IPS-15b (cell line): ENCODE measurements around the gene GOLGA6B.
"Not testable (repeated sequence)": the region's sequence is repeated elsewhere in the genome, so short reads cannot be mapped to it uniquely, and the experiment has no call there.

ENCODE experiments used
- H3K27me3 ChIP-seq: one replicate; pipeline ENCODE4 v1.6.1; 2013; ENCODE audit warnings: low read length; ENCODE audit not compliant: control insufficient read depth, insufficient read depth
- H3K36me3 ChIP-seq: one replicate; pipeline ENCODE4 v1.6.1; 2013; ENCODE audit warnings: low read length; ENCODE audit not compliant: control insufficient read depth, insufficient read depth
- H3K4me1 ChIP-seq: one replicate; pipeline ENCODE4 v1.6.1; 2013; ENCODE audit warnings: mild to moderate bottlenecking, low read length; ENCODE audit not compliant: control insufficient read depth, insufficient read depth
- H3K4me3 ChIP-seq: one replicate; pipeline ENCODE4 v1.5.1; 2013; ENCODE audit warnings: low read depth, low read length
- H3K9ac ChIP-seq: one replicate; pipeline ENCODE4 v1.6.1; 2013; ENCODE audit warnings: low read depth, mild to moderate bottlenecking, low read length
- H3K9me3 ChIP-seq: one replicate; pipeline ENCODE4 v1.6.1; 2013; ENCODE audit warnings: mild to moderate bottlenecking, low read length; ENCODE audit not compliant: control insufficient read depth, insufficient read depth

GOLGA6B gene

DNA sequence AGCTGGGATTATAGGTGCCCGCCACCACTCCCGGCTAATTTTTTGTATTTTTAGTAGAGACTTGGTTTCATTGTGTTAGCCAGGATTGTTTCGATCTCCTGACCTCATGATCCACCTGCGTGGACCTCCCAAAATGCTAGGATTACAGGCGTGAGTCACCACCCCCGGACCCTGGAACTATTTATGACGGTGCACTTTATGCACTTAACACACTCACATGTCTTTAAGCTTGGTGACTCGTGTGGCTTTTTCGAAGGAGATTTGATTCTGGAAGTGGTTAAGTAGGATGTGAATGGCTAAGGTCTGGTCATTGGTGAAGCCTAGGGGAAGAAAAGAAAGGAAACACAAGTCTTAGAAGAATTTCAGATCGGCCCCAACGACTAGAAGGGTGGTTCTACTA, 51.8 kb downstream of the GOLGA6B start:
- Histone ChIP-seq H3K4me3 (no peak overlapping the region), H3K36me3 (no peaks in the 10 kb centered on the region), H3K4me1 (no peaks in the 10 kb centered on the region), H3K27me3 (no peaks in the 10 kb centered on the region), H3K9me3 (no peaks in the 10 kb centered on the region), H3K9ac (no peak overlapping the region)

DNA sequence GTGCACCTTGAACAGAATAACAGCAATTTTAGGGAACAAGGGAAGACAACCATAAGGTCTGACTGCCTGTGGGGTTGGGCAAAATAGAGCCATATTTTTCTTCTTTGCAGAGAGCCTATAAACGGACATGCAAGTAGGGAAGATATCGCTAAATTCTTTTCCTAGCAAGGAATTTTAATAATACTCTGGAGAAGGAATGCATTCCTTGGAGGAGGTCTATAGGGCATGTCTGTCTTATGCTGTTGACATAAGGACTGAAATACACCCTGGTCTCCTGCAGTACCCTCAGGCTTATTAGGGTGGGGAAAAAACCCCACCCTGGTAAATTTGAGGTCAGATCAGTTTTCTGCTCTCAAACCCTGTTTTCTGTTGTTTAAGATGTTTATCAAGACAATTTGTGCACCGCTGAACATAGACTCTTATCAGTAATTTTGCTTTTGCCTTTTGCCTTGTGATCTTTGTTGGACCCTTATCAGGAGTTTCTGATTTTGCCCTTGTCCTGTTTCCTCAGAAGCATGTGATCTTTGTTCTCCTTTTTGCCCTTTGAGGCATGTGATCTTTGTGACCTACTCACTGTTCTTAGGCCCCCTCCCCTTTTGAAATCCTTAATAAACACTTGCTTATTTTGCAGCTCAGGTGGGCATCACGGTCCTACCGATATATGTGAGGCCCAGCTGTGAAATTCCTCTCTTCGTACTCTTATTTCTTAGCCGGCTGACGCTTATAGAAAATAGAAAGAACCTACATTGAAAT, 54.2 kb downstream of the GOLGA6B start:
- H3K9me3 ChIP-seq, H3K36me3 ChIP-seq, H3K4me1 ChIP-seq, H3K9ac ChIP-seq, H3K4me3 ChIP-seq, H3K27me3 ChIP-seq: not testable (repeated sequence)
